HEK293 (cell line): ENCODE measurements around the gene UBA7.

Source experiments
- CTCF ChIA-PET: fragments of 350-600 bp; formaldehyde crosslinking; extraction: SDS; loops from one replicate; lab custom pipeline; 2021; ENCODE audit warnings: antibody characterized with exemption; lab: Yijun Ruan, JAX
- POLR2A ChIA-PET: fragments of 300-600 bp; formaldehyde crosslinking; extraction: SDS; loops from one replicate; lab custom pipeline; 2020; ENCODE audit warnings: antibody characterized with exemption, inconsistent platforms; lab: Yijun Ruan, JAX
- H3K27ac ChIP-seq: fragments of 200-500 bp; sonication (Bioruptor generic); 2 replicates; pipeline ENCODE4 v1.5.1; 2014; ENCODE audit warnings: low read depth, low read length, control low read depth, inconsistent platforms; ENCODE audit errors: extremely low read depth
- H3K36me3 ChIP-seq, 2 experiments: fragments of 200-500 bp in 1 of 2; sonication (Bioruptor generic) in 1 of 2; 1 replicate in 1 of 2; 2 replicates in 1 of 2; pipeline ENCODE4 v1.5.1; 2014 to 2017; ENCODE audit warnings: inconsistent platforms in 2 of 2, low read length in 2 of 2; ENCODE audit not compliant: control insufficient read depth in 2 of 2, insufficient read depth in 1 of 2
- H3K4me1 ChIP-seq: fragments of 200-500 bp; sonication (Bioruptor generic); 2 replicates; pipeline ENCODE4 v1.5.1; 2014; ENCODE audit warnings: mild to moderate bottlenecking, low read length, inconsistent platforms; ENCODE audit not compliant: control insufficient read depth, insufficient read depth
- H3K4me3 ChIP-seq: 2 replicates; pipeline ENCODE4 v1.5.1; 2011; ENCODE audit warnings: low read depth, mild to moderate bottlenecking, control low read depth, low read length, moderate library complexity
- H3K9me3 ChIP-seq: fragments of 200-500 bp; sonication (Bioruptor generic); 2 replicates; pipeline ENCODE4 v1.5.1; 2014; ENCODE audit warnings: low read depth, low read length, inconsistent platforms; ENCODE audit not compliant: control insufficient read depth, insufficient read depth
- EGR2 ChIP-seq: fragments of 450-650 bp; formaldehyde crosslinking; IDR thresholded peaks from 2 replicates; pipeline ENCODE4 v1.5.1; 2016; ENCODE audit warnings: low read depth, missing biosample characterization, missing genetic modification characterization
- MYNN ChIP-seq: fragments of 450-650 bp; formaldehyde crosslinking; IDR thresholded peaks from 2 replicates; pipeline ENCODE4 v1.5.1; 2016; ENCODE audit warnings: missing biosample characterization, missing genetic modification characterization, borderline replicate concordance
- ZBTB20 ChIP-seq: fragments of 450-650 bp; formaldehyde crosslinking; IDR thresholded peaks from 2 replicates; pipeline ENCODE4 v1.5.1; 2016; ENCODE audit warnings: missing biosample characterization, missing genetic modification characterization
- ZFHX2 ChIP-seq: fragments of 450-650 bp; formaldehyde crosslinking; conservative IDR thresholded peaks from 2 replicates; pipeline ENCODE4 v1.5.1; 2016; ENCODE audit warnings: missing biosample characterization, missing genetic modification characterization
- ZNF202 ChIP-seq: fragments of 450-650 bp; formaldehyde crosslinking; IDR thresholded peaks from 2 replicates; pipeline ENCODE4 v1.5.1; 2016; ENCODE audit warnings: missing biosample characterization, missing genetic modification characterization, borderline replicate concordance
- ZNF629 ChIP-seq: fragments of 450-650 bp; formaldehyde crosslinking; IDR thresholded peaks from 2 replicates; pipeline ENCODE4 v1.5.1; 2017; ENCODE audit warnings: missing biosample characterization, missing genetic modification characterization
- ZNF645 ChIP-seq: fragments of 450-650 bp; formaldehyde crosslinking; IDR thresholded peaks from 2 replicates; pipeline ENCODE4; 2016; ENCODE audit warnings: missing biosample characterization, missing genetic modification characterization
- ZNF701 ChIP-seq: fragments of 450-650 bp; formaldehyde crosslinking; IDR thresholded peaks from 2 replicates; pipeline ENCODE4 v1.5.1; 2016; ENCODE audit warnings: missing biosample characterization, missing genetic modification characterization
- TF ChIP-seq, protein P1 (sequence below): fragments of 450-650 bp; formaldehyde crosslinking; IDR thresholded peaks from 2 replicates; pipeline ENCODE4 v1.5.0; 2017; ENCODE audit warnings: missing biosample characterization, missing genetic modification characterization, borderline replicate concordance

The UBA7 gene, protein sequence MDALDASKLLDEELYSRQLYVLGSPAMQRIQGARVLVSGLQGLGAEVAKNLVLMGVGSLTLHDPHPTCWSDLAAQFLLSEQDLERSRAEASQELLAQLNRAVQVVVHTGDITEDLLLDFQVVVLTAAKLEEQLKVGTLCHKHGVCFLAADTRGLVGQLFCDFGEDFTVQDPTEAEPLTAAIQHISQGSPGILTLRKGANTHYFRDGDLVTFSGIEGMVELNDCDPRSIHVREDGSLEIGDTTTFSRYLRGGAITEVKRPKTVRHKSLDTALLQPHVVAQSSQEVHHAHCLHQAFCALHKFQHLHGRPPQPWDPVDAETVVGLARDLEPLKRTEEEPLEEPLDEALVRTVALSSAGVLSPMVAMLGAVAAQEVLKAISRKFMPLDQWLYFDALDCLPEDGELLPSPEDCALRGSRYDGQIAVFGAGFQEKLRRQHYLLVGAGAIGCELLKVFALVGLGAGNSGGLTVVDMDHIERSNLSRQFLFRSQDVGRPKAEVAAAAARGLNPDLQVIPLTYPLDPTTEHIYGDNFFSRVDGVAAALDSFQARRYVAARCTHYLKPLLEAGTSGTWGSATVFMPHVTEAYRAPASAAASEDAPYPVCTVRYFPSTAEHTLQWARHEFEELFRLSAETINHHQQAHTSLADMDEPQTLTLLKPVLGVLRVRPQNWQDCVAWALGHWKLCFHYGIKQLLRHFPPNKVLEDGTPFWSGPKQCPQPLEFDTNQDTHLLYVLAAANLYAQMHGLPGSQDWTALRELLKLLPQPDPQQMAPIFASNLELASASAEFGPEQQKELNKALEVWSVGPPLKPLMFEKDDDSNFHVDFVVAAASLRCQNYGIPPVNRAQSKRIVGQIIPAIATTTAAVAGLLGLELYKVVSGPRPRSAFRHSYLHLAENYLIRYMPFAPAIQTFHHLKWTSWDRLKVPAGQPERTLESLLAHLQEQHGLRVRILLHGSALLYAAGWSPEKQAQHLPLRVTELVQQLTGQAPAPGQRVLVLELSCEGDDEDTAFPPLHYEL

DNA sequence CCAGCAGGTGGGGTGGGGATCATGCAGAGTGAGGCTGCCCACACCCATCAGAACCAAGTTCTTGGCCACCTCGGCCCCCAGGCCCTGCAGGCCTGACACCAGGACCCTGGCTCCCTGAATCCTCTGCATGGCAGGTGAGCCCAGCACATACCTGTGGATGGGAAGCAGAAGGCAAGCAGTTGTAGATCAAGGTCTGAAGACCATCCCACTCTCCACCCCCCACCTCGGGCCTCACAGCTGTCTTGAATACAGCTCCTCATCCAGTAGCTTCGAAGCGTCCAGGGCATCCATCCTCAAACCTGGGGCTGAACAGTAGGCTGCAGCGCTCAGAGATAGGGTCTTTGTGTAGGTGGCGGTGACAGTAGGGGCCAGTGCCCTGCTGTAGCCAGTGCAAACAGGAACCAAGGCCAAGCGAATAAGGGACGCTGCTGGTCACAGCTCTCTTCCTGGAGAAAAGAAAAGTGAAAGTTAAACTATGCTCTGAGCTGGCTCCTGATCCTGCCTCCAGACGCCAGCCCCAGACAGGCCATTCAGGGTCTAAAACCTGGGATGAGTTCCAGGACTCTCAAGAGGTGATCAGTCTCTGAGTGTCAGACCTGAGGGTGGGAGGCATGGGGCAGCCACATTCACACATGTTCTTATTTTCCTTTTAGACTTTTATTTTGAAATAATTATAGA is at the start of gene UBA7:
UBA7 (minus strand) TSS at position 457 of the 678 bp plus-strand sequence; CDS start at position 291, 166 bp downstream.
- CTCF ChIA-PET, result no interaction called here
- H3K36me3 ChIP-seq, result no peaks in the 10 kb centered on the region
- TF ChIP-seq, protein P1, sequence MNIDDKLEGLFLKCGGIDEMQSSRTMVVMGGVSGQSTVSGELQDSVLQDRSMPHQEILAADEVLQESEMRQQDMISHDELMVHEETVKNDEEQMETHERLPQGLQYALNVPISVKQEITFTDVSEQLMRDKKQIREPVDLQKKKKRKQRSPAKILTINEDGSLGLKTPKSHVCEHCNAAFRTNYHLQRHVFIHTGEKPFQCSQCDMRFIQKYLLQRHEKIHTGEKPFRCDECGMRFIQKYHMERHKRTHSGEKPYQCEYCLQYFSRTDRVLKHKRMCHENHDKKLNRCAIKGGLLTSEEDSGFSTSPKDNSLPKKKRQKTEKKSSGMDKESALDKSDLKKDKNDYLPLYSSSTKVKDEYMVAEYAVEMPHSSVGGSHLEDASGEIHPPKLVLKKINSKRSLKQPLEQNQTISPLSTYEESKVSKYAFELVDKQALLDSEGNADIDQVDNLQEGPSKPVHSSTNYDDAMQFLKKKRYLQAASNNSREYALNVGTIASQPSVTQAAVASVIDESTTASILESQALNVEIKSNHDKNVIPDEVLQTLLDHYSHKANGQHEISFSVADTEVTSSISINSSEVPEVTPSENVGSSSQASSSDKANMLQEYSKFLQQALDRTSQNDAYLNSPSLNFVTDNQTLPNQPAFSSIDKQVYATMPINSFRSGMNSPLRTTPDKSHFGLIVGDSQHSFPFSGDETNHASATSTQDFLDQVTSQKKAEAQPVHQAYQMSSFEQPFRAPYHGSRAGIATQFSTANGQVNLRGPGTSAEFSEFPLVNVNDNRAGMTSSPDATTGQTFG (tag by site-specific recombination), result no peak
- no peak for TF ChIP-seq ZNF645 (tag by site-specific recombination)
- TF ChIP-seq MYNN (tag by site-specific recombination), result peak; percentile 71; the same call in 1 of the 2 replicates
- no peak for TF ChIP-seq ZNF202 (tag by site-specific recombination)
- TF ChIP-seq, all 188 proteins: peak for 1
- H3K4me3 ChIP-seq, result no peak within 1 kb of the TSS
- POLR2A ChIA-PET, result interaction anchor here (0.6 kb wide), 1 partner anchor 95 kb away, joined by 3 read pairs; no protein-coding TSS in a partner anchor
- no peaks in the 10 kb centered on the region for H3K9me3 ChIP-seq
- no peak within 1 kb of the TSS for H3K27ac ChIP-seq
- no peaks in the 10 kb centered on the region for H3K4me1 ChIP-seq

DNA sequence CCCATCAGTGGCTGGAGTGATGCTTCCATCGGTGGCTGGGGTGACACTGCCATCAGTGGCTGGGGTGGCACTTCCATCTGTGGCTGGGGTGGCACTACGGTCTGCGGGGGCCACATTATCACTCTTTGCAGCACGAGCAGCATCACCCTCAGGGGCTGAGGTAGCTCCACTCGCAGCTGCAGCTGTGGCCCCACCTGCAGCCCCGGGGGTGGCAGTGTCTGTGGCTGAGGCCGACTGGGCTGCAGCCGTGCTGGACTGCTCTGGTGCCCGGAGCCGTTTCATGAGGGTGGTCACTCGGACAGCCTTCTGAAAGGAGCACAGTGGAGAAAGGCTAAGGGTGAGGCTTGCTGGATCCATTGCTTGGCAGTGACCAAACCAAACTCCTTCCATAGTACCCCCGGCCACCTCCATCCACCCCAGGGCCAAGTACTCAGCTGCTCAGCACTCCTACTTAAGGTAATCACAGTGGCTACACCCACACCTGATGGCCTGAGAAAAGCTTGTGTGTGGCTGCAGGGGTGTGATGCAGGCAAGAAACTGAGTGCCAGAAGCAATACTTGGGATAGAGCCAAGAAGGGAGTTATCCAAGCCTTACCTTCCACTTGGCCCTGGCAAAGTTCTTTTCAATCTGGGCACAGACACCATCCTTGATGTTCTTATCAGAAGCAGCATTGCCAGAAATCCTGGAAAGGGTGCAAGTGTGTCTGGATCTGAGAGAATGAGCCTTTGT is 46.0 kb upstream of the UBA7 start:
- Histone ChIP-seq H3K4me1 (no peaks in the 10 kb centered on the region), H3K9me3 (no peaks in the 10 kb centered on the region), H3K27ac (no peak overlapping the region), H3K36me3 (no peaks in the 10 kb centered on the region; a peak in 1 of 3 replicates), H3K4me3 (no peak overlapping the region)
- CTCF ChIA-PET, result no interaction called here
- POLR2A ChIA-PET, result no interaction called here
- 0 out of 2 replicates have a peak, but pooled peaks have one; percentile 11 for TF ChIP-seq ZFHX2 (tag by site-specific recombination)
- peak; percentile 40; the same call in 1 of the 2 replicates for TF ChIP-seq EGR2 (tag by site-specific recombination)
- TF ChIP-seq ZNF701 (tag by site-specific recombination), result no peak
- TF ChIP-seq ZBTB20 (tag by site-specific recombination), result no peak
- no peak for TF ChIP-seq ZNF629 (tag by site-specific recombination)
